AG08396 (cell line): ENCODE measurements around the gene NUBP2.
A peak's percentile ranks its signal among the peaks of the same experiment; 100 is the strongest.

ENCODE experiments used
- DNase-seq: peaks from one replicate; pipeline ENCODE4 v3.0.0; 2012; ENCODE audit warnings: low spot score, mixed read lengths

NUBP2 gene

DNA sequence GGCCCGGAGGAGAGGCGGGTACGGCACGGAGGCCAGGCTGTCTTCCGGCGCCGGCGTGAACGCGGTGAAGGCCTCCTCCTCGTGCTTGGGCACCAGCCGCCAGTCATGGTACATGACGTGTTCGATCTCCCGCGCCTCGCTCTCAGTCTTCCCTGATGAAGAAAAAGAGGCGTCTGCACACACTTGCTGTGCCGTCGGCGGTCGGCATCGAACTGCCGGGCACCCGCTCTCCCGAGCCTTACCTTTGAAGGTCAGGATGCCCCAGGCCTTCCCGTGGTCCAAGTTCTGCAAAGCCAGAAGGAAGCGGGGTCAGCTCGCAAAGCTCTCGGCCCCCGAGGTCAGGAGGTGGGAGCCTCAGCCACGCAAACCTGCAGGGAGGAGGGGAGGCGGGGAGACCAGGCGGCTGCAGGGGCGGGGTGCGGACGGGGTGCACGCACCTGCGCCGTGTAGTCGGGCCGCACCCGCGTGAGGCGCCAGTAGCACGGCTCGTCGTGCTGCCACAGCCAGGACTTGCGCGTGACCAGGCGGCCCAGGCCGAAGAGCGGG, 10.3 kb upstream of the NUBP2 start, which contains the start of gene EME2:
TSS of gene EME2 (plus strand) at position 449 of the 546 bp plus-strand sequence. CDS start 418 bp downstream, outside the sequence.
- peak; percentile 59 for DNase-seq

- DNase-seq: peak; percentile 92
Measured at GRCh38 chr16:1772908-1773702, 9.7 kb upstream of the NUBP2 start, which contains the start of gene MRPS34. Gene MRPS34, minus strand, starts transcription at chr16:1773134. Its CDS starts 15 bp downstream, at chr16:1773119.

- DNase-seq: peak; percentile 68
Measured at GRCh38 chr16:1773703-1774447, 8.9 kb upstream of the NUBP2 start.

GRCh38 chr16:1774448-1774780, 8.3 kb upstream of the NUBP2 start:
- no peak for DNase-seq

GRCh38 chr16:1775006-1775845, 7.5 kb upstream of the NUBP2 start:
- DNase-seq: no peak

- no peak for DNase-seq
Measured at GRCh38 chr16:1775846-1776671, 6.7 kb upstream of the NUBP2 start.

DNA sequence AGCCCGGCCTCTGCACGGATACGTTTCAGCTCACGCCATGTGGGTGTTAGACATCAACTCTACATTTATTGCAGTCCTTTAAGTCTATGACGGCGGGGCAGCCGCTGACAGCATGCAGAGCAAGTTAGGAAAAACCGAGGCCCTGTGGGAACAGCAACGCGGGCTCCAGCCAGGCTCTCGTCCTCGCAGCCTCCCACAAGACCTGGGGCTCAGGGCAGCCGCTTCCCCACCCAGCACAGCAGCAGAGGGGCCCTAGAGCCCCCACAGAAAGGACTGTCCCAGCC, 6.1 kb upstream of the NUBP2 start:
- DNase-seq: no peak

DNA sequence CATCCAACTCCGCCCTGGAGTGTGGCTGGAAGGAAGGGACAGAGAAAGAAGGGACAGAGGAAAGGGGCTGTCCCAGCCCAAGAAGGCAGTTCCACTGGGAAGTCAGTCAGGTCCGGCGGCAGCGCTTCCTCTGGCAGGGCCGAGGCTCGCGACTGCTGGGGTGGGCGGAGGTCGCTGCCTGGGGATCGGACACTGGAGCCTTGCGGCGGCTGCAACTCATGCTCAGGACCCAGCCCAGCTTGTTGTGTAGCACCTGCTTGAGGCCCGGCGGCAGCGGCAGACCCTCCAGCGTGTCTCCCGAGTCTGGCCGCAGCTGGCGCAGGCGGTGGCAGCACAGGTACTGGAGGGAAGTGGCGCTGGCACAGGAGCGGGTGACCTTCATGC, 5.8 kb upstream of the NUBP2 start:
- DNase-seq: no peak

GRCh38 chr16:1777375-1778199, 5.2 kb upstream of the NUBP2 start:
- no peak for DNase-seq

GRCh38 chr16:1778200-1779179, 4.3 kb upstream of the NUBP2 start:
- DNase-seq: no peak

DNA sequence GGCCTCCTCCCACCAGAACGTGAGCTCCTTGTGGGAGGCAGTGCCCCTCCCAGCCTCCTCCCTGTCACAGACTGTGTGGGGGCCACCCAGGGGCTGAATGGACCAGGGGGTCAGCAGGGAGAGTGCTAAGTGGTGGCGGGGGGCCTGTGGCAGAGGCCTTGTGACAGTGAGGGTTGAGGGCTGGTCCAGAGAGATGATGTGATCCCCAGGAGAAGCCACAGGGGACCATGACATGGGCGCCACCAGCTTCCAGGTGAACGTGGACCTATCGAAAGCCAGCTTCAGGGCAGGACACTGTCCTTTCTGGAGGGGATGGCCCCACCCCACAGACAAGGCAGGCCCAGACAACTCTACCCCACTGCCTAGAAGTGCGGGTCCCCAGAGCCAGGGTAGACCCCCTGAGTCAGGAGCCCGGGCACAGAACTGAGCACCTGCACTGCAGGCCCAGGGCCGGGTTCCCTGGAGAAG, 3.5 kb upstream of the NUBP2 start:
- no peak for DNase-seq

GRCh38 chr16:1779741-1780676, 2.8 kb upstream of the NUBP2 start:
- no peak for DNase-seq

DNA sequence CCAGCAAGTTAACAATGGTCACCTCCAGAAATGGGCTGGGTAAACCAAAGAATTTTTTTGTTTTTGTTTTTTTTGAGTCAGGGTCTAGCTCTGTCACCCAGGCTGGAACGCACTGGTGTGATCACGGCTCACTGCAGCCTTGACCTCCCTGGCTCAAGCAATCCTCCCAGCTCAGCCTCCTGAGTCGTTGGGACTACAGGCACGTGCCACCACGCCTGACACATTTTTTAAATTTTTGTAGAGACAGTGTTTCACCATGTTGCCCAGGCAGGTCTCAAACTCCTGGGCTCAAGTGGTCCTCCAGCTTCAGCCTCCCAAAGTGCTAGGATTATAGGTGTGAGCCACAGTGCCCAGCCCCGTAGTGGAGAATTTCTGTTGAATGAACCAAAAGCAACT, 2.1 kb upstream of the NUBP2 start:
- DNase-seq: no peak

GRCh38 chr16:1781254-1781653, 1.5 kb upstream of the NUBP2 start:
- no peak for DNase-seq

DNA sequence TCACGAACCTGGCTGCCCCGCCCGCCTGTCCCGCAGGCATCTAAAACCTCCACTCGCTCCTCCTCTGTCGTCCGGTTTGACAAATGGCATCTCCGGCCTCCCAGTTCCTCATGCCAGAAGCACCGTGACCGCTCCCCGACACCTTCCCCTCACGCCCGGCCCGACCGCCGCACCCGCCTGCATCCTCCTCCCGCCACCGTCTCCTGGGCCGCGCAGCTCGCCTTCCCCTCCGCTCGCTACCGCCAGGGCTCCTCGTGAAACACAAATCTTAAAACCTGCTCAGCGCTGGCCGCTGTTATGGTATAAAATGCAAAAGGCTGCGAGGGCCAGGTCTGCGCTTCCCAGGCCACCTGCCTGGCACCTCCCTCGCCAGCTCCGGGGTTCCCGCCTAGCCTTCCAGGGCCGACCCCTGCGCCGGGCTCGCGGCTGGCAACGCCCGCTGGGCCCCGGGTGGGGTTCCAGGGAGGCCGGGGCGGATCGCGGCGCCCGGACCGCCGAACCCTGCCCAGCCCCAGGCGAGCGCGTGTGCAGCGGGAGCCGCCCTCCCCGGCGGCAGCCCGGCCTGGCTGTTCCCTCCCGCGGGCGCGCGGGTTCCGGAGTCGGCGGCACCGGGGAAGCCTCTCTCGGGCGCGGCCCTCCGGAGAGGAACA, 877 bp upstream of the NUBP2 start:
- peak; percentile 65 for DNase-seq

- no peak for DNase-seq
Measured at GRCh38 chr16:1784977-1785845, 2.5 kb downstream of the NUBP2 start.

DNA sequence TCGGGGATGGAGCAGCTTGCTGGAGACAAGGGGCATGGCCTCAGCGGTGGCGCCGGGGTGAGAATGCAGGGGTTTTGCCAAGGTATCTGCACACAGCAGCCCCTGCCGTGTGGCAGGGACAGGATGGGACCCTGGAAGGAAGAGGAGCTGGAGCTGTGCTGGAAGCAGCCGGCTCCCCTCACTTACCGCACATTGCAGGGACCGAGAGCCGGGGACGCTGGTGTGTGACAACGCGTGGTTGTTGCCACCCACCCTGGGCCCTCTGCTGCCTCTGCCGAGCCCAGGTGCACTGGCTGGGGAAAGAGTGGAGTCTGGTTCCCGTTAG, 3.0 kb downstream of the NUBP2 start:
- DNase-seq: no peak
